Prostate gland (tissue), 2 donors: Measurements from ENCODE around the gene RPTOR. TPM values are rescaled to one million over a fixed set of nuclear protein-coding genes. Genes with fewer than 3 reads are reported as not detected.
A peak's percentile ranks its signal among the peaks of the same experiment; 100 is the strongest.

Experiments
- DNase-seq: peaks from one replicate; pipeline ENCODE4 v3.0.0-alpha.2; 2019; ENCODE audit warnings: low spot score
- H3K27ac ChIP-seq, 2 donors: fragments of 200-600 bp; sonication (generic); 2 replicates each; pipeline ENCODE4 v1.5.1; 2017 to 2019
- H3K27me3 ChIP-seq: fragments of 200-600 bp; sonication (generic); replicated peaks from 2 replicates; pipeline ENCODE4 v1.5.1; 2019; ENCODE audit not compliant: insufficient read depth
- H3K36me3 ChIP-seq, 2 donors: fragments of 200-600 bp; sonication (generic); 1 replicate in 1 of 2; 2 replicates in 1 of 2; pipeline versions ENCODE4 v1.5.1 to v1.8.1; 2017 to 2019
- H3K4me1 ChIP-seq: fragments of 200-600 bp; sonication (generic); replicated peaks from 2 replicates; pipeline ENCODE4 v1.5.1; 2019
- H3K4me3 ChIP-seq, 2 donors: fragments of 200-600 bp; sonication (generic); 2 replicates each; pipeline ENCODE4 v1.5.1; 2017 to 2019
- H3K9me3 ChIP-seq: fragments of 200-600 bp; sonication (generic); 2 replicates; pipeline ENCODE4 v1.5.1; 2017
- POLR2A ChIP-seq: fragments of 450-650 bp; IDR thresholded peaks from one replicate; pipeline ENCODE4 v1.6.1; 2016; ENCODE audit warnings: antibody characterized with exemption, mild to moderate bottlenecking
- POLR2AphosphoS5 ChIP-seq: sonication (generic); formaldehyde crosslinking; IDR thresholded peaks from one replicate; pipeline ENCODE4 v1.6.1; 2017; ENCODE audit warnings: antibody characterized with exemption
- WGBS: methylation state at CpG from one replicate; pipeline ENCODE4 v1.1.5; 2018; 5-methylcytosine and 5-hydroxymethylcytosine counted together
- intact Hi-C: fragments of 100-400 bp; cut with DNase I; formaldehyde crosslinking; loops from one replicate; pipeline ENCODE4 v1.14.2; 2022
- total RNA-seq, 2 donors: library from RNA; depleted of rRNA; stranded (reverse); fragments of >200 nt; gene quantifications; one replicate each; pipeline ENCODE4 v1.1.0, GENCODE V29; 2016
- TF ChIP-seq, protein P1 (sequence below), 4 experiments: fragments of 200-600 bp in 2 of 4; fragments of 450-650 bp in 2 of 4; sonication (generic) in 2 of 4; IDR thresholded peaks; 1 replicate in 3 of 4; 2 replicates in 1 of 4; pipeline ENCODE4 v1.5.1; 2016 to 2019; ENCODE audit warnings: antibody characterized with exemption in 4 of 4, mild to moderate bottlenecking in 2 of 4, moderate library complexity in 2 of 4

RPTOR gene
- total RNA-seq, 2 donors from 2014 or later: 30.3 to 62.5 TPM

DNA sequence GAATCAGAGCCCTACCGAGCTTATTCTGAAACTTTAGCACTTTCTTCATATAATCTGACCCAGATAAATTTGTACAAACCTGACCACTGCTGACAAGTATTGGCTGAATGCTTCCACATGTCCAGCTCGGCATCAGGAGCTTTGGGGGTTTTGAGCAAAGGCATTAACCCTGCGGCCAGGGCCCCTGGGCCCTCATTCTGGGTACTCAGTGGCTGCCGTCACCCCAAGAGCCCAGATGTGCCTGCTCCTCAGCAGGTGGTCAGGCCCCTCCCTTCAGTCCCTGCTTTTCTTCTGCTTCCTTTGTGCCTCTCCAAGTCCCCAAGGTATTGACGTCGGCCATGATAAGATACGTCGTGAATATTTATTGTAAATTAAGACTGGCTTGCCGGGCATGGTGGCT is 399.7 kb downstream of the RPTOR start:
- intact Hi-C loops: no loop called here
- H3K4me3 ChIP-seq: no peak overlapping the region
- TF ChIP-seq POLR2A: no peak
- TF ChIP-seq POLR2AphosphoS5: no peak
- TF ChIP-seq, protein P1, sequence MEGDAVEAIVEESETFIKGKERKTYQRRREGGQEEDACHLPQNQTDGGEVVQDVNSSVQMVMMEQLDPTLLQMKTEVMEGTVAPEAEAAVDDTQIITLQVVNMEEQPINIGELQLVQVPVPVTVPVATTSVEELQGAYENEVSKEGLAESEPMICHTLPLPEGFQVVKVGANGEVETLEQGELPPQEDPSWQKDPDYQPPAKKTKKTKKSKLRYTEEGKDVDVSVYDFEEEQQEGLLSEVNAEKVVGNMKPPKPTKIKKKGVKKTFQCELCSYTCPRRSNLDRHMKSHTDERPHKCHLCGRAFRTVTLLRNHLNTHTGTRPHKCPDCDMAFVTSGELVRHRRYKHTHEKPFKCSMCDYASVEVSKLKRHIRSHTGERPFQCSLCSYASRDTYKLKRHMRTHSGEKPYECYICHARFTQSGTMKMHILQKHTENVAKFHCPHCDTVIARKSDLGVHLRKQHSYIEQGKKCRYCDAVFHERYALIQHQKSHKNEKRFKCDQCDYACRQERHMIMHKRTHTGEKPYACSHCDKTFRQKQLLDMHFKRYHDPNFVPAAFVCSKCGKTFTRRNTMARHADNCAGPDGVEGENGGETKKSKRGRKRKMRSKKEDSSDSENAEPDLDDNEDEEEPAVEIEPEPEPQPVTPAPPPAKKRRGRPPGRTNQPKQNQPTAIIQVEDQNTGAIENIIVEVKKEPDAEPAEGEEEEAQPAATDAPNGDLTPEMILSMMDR (IDR thresholded peaks at IDR 0.05): no peak
- no peaks in the 10 kb centered on the region for H3K36me3 ChIP-seq
- no peak for DNase-seq
- H3K9me3 ChIP-seq: no peaks in the 10 kb centered on the region
- 83% methylated on average over 9 of the region's 9 CpGs for WGBS
- H3K27ac ChIP-seq: peak overlapping the region; percentile 44 to 65
- H3K4me1 ChIP-seq: no peaks in the 10 kb centered on the region
- no peaks in the 10 kb centered on the region for H3K27me3 ChIP-seq

DNA sequence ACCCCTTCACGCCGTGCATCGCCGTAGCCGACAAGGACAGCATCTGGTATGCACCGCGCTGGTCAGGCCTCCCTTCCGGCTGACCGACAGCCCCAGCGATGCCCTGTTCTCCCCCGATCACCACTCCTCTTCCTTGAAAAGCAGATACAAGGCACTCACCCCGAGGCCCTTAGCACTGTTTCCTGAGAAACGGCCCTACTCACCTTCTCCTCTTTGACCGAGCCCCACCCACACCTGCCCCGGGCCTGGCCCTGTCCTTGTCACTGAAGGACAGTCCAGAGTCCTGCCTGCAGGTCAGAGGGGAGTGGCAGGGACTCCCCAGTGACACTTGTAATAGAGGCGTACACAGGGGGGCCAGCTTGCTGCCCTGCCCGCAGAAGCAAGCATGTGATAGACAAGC is 401.1 kb downstream of the RPTOR start:
- no peaks in the 10 kb centered on the region for H3K9me3 ChIP-seq
- no peak for TF ChIP-seq POLR2AphosphoS5
- TF ChIP-seq, protein P1 (IDR thresholded peaks at IDR 0.05): no peak
- no peak for TF ChIP-seq POLR2A
- 94% methylated on average over 17 of the region's 17 CpGs for WGBS
- H3K4me3 ChIP-seq: no peak overlapping the region
- no peaks in the 10 kb centered on the region for H3K36me3 ChIP-seq
- intact Hi-C loops: no loop called here
- no peak overlapping the region for H3K27ac ChIP-seq
- no peaks in the 10 kb centered on the region for H3K27me3 ChIP-seq
- no peak for DNase-seq
- no peaks in the 10 kb centered on the region for H3K4me1 ChIP-seq

DNA sequence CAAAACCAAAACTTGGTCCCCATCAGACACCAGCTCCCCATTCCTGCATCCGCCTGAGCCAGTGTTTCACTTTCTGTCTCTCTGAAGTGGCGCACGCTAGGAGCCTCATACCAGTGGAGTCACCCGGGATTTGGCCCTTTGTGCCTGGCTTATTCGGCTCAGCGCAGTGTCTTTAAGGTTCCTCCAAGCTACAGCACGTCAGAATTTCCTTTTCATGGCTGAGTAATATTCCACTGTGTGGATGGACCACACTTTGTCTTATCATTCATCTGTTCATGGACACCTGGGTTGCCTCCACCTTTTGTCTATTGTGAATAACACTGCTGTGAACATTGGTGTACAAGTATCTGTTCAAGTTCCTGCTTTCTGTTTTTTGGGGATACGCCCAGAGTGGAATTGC is 401.8 kb downstream of the RPTOR start:
- Histone ChIP-seq H3K27ac (no peak overlapping the region), H3K36me3 (no peaks in the 10 kb centered on the region), H3K9me3 (no peaks in the 10 kb centered on the region), H3K27me3 (no peaks in the 10 kb centered on the region), H3K4me1 (no peaks in the 10 kb centered on the region), H3K4me3 (no peak overlapping the region)
- intact Hi-C loops: no loop called here
- no peak for DNase-seq
- WGBS: 96% methylated on average over 8 of the region's 8 CpGs
- TF ChIP-seq POLR2A (no peak), POLR2AphosphoS5 (no peak)
- TF ChIP-seq, protein P1 (IDR thresholded peaks at IDR 0.05): no peak

DNA sequence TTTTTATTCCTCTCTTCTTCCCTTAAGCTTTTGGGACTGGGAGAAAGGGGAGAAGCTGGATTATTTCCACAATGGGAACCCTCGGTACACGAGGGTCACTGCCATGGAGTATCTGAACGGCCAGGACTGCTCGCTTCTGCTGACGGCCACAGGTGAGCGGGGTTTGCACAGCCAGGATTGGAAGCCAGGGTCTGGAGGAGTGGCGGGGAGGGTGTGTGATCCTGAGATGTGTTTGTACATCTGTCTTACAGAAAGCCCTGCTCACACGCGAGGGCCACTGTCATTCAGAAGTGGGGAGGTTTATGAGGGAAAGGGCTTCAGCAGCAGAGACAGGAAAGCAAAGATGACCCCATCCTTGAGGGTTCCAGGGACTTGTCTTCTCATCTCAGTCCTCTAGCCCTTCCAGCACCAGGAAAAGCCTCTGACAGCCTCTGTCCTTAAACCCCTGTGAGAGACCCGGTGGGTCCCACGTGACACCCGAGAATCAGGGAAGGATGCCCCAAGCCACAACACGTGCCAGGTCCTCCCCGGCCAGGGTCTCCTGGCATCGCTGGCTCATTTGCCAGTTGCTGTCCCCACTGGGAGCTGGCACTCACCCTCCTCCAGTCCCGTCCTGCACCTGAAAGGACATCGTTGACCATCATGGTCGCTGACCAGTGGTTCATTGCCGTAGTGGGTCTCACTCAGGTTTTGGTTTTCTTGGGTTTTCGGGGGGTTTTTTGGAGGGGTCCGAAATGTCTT is 402.7 kb downstream of the RPTOR start:
- Histone ChIP-seq H3K36me3 (no peaks in the 10 kb centered on the region), H3K27ac (no peak overlapping the region), H3K27me3 (no peaks in the 10 kb centered on the region), H3K4me3 (no peak overlapping the region), H3K4me1 (no peaks in the 10 kb centered on the region), H3K9me3 (no peaks in the 10 kb centered on the region)
- WGBS: 90% methylated on average over 21 of the region's 21 CpGs
- intact Hi-C loops: no loop called here
- TF ChIP-seq POLR2A: no peak
- TF ChIP-seq, protein P1 (IDR thresholded peaks at IDR 0.05): no peak
- no peak for TF ChIP-seq POLR2AphosphoS5
- DNase-seq: no peak
